CD4-positive, alpha-beta T cell (primary cell): Measurements from ENCODE around the gene HP1BP3. TPM values are rescaled to one million over a fixed set of nuclear protein-coding genes. Genes with fewer than 3 reads are reported as not detected.

Source experiments
- ATAC-seq: fragments of 200-7000 bp; cut with Tn5 transposase; one replicate; pipeline ENCODE4 v1.10.0; 2022; ENCODE audit warnings: mild to moderate bottlenecking; ENCODE audit not compliant: poor library complexity
- CTCF ChIA-PET: fragments of 350-600 bp; sonication (Branson Sonifier 250); formaldehyde crosslinking; loops from one replicate; lab custom pipeline; 2021; ENCODE audit warnings: antibody characterized with exemption, inconsistent platforms; lab: Charles Lee
- POLR2A ChIA-PET: fragments of 350-600 bp; sonication (Branson Sonifier 250); formaldehyde crosslinking; loops from one replicate; lab custom pipeline; 2021; ENCODE audit warnings: antibody characterized with exemption, inconsistent platforms; lab: Charles Lee
- DNase-seq, 14 experiments: peaks; one replicate each; pipeline ENCODE4 v3.0.0-alpha.2; 2013 to 2020; ENCODE audit warnings: mixed read lengths in 2 of 14
- H3K27ac ChIP-seq, 2 donors: one replicate each; pipeline versions ENCODE4 v1.5.1 to v1.7.0; 2013; ENCODE audit warnings: low read length in 2 of 2, low read depth in 1 of 2, mild to moderate bottlenecking in 1 of 2
- H3K27me3 ChIP-seq, 2 experiments: 1 replicate in 1 of 2; 2 replicates in 1 of 2; pipeline versions ENCODE4 v1.6.1 to v1.7.0; 2013; ENCODE audit warnings: low read length in 2 of 2, control low read depth in 1 of 2, mild to moderate bottlenecking in 1 of 2, moderate library complexity in 1 of 2; ENCODE audit not compliant: insufficient read depth in 2 of 2, control insufficient read depth in 1 of 2
- H3K36me3 ChIP-seq: one replicate; pipeline ENCODE4 v1.6.1; 2013; ENCODE audit warnings: low read length, control low read depth; ENCODE audit not compliant: insufficient read depth
- H3K4me1 ChIP-seq: one replicate; pipeline ENCODE4 v1.6.1; 2013; ENCODE audit warnings: low read length, control low read depth; ENCODE audit not compliant: insufficient read depth
- H3K4me3 ChIP-seq: one replicate; pipeline ENCODE4 v1.5.1; 2013; ENCODE audit warnings: mild to moderate bottlenecking, low read length, moderate library complexity
- H3K9me3 ChIP-seq, 2 experiments: 1 replicate in 1 of 2; 2 replicates in 1 of 2; pipeline versions ENCODE4 v1.6.1 to v1.7.0; 2013; ENCODE audit warnings: low read length in 2 of 2, mild to moderate bottlenecking in 2 of 2, control low read depth in 1 of 2, moderate library complexity in 1 of 2; ENCODE audit not compliant: control insufficient read depth in 1 of 2, insufficient read depth in 1 of 2
- H3K27ac Mint-ChIP-seq: one replicate; pipeline ENCODE4 v1.8.0; 2020; ENCODE audit warnings: mixed read lengths
- H3K27me3 Mint-ChIP-seq: one replicate; pipeline ENCODE4 v1.8.0; 2021; ENCODE audit warnings: mixed read lengths
- H3K36me3 Mint-ChIP-seq: one replicate; pipeline ENCODE4 v1.8.0; 2021; ENCODE audit warnings: low read depth, mixed read lengths
- H3K4me1 Mint-ChIP-seq: one replicate; pipeline ENCODE4 v1.8.0; 2021; ENCODE audit warnings: low read depth, mixed read lengths
- H3K4me3 Mint-ChIP-seq: one replicate; pipeline ENCODE4 v1.8.0; 2020; ENCODE audit warnings: mild to moderate bottlenecking, mixed read lengths
- H3K9me3 Mint-ChIP-seq: one replicate; pipeline ENCODE4 v1.8.0; 2020; ENCODE audit warnings: mixed read lengths
- intact Hi-C, 2 experiments: fragments of 100-400 bp; cut with DNase I in 1 of 2; cut with micrococcal nuclease in 1 of 2; formaldehyde crosslinking; loops; one replicate each; pipeline versions ENCODE4 v1.15.1 to v1.9.0; 2023 to 2025; cut with DNase I, micrococcal nuclease
- total RNA-seq, 174 experiments: library from RNA in 2 of 174; stranded (reverse) in 2 of 174; gene quantifications; one replicate each; pipeline ENCODE4 v1.2.3 and lab custom pipeline; 2021 to 2026
- TF ChIP-seq, protein P1 (sequence below): fragments of 200-600 bp; IDR thresholded peaks from one replicate; pipeline ENCODE4 v1.8.0; 2022; ENCODE audit warnings: antibody characterized with exemption, mild to moderate bottlenecking

Gene HP1BP3
- total RNA-seq, 2 experiments from 2014 or later: 186 to 191 TPM

DNA sequence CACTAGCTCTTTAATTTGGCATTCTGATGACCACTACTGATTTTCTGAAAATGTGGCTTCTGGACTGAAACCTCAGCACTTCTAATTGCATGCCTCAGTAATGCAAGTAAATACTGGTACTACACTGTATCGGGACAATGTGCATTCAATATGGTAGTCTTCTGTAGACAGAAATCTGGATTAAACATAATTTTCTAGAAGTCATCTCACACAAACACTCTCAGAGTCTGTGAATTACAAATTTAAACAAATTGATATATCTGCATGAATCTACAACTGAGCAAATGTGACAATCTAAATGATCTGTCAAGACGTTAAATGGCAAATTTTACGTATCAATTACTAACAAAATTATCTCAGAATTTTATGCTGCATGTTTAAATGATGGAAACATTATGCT lies 23.7 kb downstream of the HP1BP3 start:
- DNase-seq: no peak
- no peaks in the 10 kb centered on the region for H3K9me3 Mint-ChIP-seq
- Histone ChIP-seq H3K4me3 (no peak overlapping the region), H3K9me3 (no peaks in the 10 kb centered on the region), H3K36me3 (peaks cover 95% of the 10 kb centered on the region), H3K27me3 (no peaks in the 10 kb centered on the region), H3K27ac (no peak overlapping the region), H3K4me1 (no peaks in the 10 kb centered on the region)
- CTCF ChIA-PET: no interaction called here
- H3K36me3 Mint-ChIP-seq: peaks cover 89% of the 10 kb centered on the region
- no peaks in the 10 kb centered on the region for H3K27me3 Mint-ChIP-seq
- no peak for ATAC-seq
- no peak overlapping the region for H3K27ac Mint-ChIP-seq
- POLR2A ChIA-PET: interaction anchor here (0.6 kb wide), 1 partner anchor 134 kb away, joined by 3 read pairs; no protein-coding TSS in a partner anchor
- intact Hi-C loops: no loop called here
- no peaks in the 10 kb centered on the region for H3K4me1 Mint-ChIP-seq
- TF ChIP-seq, protein P1, sequence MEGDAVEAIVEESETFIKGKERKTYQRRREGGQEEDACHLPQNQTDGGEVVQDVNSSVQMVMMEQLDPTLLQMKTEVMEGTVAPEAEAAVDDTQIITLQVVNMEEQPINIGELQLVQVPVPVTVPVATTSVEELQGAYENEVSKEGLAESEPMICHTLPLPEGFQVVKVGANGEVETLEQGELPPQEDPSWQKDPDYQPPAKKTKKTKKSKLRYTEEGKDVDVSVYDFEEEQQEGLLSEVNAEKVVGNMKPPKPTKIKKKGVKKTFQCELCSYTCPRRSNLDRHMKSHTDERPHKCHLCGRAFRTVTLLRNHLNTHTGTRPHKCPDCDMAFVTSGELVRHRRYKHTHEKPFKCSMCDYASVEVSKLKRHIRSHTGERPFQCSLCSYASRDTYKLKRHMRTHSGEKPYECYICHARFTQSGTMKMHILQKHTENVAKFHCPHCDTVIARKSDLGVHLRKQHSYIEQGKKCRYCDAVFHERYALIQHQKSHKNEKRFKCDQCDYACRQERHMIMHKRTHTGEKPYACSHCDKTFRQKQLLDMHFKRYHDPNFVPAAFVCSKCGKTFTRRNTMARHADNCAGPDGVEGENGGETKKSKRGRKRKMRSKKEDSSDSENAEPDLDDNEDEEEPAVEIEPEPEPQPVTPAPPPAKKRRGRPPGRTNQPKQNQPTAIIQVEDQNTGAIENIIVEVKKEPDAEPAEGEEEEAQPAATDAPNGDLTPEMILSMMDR: no peak
- H3K4me3 Mint-ChIP-seq: no peak overlapping the region

DNA sequence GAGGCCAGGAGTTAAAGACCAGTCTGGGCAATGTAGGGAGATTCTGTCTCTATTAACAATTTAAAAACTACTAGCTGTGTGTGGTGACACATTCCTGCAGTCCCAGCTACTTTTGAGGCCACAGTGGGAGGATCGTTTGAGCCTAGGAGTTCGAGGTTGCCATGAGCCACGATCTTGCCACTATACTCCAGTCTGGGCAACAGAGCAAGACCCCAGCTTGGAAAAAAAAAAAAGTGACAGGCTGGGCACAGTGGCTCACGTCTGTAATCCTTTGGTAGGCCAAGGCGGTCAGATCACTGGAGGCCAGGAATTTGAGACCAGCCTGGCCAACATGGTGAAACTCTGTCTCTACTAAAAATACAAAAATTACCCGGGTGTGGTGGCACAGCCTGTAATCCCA lies 26.8 kb downstream of the HP1BP3 start:
- CTCF ChIA-PET: no interaction called here
- POLR2A ChIA-PET: interaction anchor here (0.6 to 1.0 kb wide), 2 partner anchors 26 to 1626 kb away, joined by 3 to 4 read pairs; no protein-coding TSS in a partner anchor

DNA sequence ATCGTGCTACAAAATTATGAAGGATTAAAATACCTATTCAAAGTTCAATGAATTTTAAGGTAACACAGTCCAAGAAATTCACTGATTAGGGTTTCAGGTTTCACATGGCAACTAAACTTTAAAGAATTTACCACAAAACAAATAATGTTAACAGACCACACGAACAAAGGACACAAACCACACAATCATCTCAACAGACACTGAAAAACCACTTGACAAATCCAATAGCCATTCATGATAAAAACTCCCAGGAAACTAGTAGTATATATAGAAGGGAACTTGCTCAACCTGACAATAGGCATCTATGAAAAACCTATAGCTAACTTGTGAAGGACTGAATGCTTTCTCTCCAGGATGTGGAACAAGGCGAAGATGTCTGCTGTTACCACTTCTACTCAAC lies 33.5 kb downstream of the HP1BP3 start:
- Histone ChIP-seq H3K27ac (no peak overlapping the region), H3K4me3 (no peak overlapping the region), H3K4me1 (no peaks in the 10 kb centered on the region), H3K27me3 (no peaks in the 10 kb centered on the region), H3K36me3 (peaks cover 60% of the 10 kb centered on the region), H3K9me3 (no peaks in the 10 kb centered on the region)
- DNase-seq (no peak), ATAC-seq (no peak)
- Mint-ChIP-seq H3K4me1 (no peaks in the 10 kb centered on the region), H3K9me3 (no peaks in the 10 kb centered on the region), H3K4me3 (no peak overlapping the region), H3K27ac (no peak overlapping the region), H3K36me3 (peaks cover 71% of the 10 kb centered on the region), H3K27me3 (no peaks in the 10 kb centered on the region)
- intact Hi-C loops: no loop called here
- ChIA-PET CTCF (no interaction called here), POLR2A (no interaction called here)
- TF ChIP-seq, protein P1: no peak

More for the DNA sequence above, 26.8 kb downstream of the HP1BP3 start:
- Histone ChIP-seq H3K9me3 (no peaks in the 10 kb centered on the region), H3K4me3 (no peak overlapping the region), H3K4me1 (no peaks in the 10 kb centered on the region), H3K27me3 (no peaks in the 10 kb centered on the region), H3K36me3 (peaks cover 90% of the 10 kb centered on the region), H3K27ac (no peak overlapping the region)
- intact Hi-C loops: no loop called here
- ATAC-seq (no peak), DNase-seq (no peak)
- no peak overlapping the region for H3K27ac Mint-ChIP-seq
- no peaks in the 10 kb centered on the region for H3K4me1 Mint-ChIP-seq
- peaks cover 92% of the 10 kb centered on the region for H3K36me3 Mint-ChIP-seq
- no peaks in the 10 kb centered on the region for H3K27me3 Mint-ChIP-seq
- TF ChIP-seq, protein P1: no peak
- H3K4me3 Mint-ChIP-seq: no peak overlapping the region
- no peaks in the 10 kb centered on the region for H3K9me3 Mint-ChIP-seq
